HTR-8/SVneo (cell line): Measurements from ENCODE around the gene METAP1.
A peak's percentile ranks its signal among the peaks of the same experiment; 100 is the strongest.
"Not testable (repeated sequence)": the region's sequence is repeated elsewhere in the genome, so short reads cannot be mapped to it uniquely, and the experiment has no call there.

ENCODE experiments used
- DNase-seq: peaks from one replicate; pipeline ENCODE4 v3.0.0; 2011; ENCODE audit warnings: low spot score, mixed read lengths; ENCODE audit not compliant: insufficient read length
- FAIRE-seq: peaks from 2 replicates; lab custom pipeline; 2011; peaks lifted over from hg19 to GRCh38; lab: Jason Lieb, UNC

METAP1 gene

DNA sequence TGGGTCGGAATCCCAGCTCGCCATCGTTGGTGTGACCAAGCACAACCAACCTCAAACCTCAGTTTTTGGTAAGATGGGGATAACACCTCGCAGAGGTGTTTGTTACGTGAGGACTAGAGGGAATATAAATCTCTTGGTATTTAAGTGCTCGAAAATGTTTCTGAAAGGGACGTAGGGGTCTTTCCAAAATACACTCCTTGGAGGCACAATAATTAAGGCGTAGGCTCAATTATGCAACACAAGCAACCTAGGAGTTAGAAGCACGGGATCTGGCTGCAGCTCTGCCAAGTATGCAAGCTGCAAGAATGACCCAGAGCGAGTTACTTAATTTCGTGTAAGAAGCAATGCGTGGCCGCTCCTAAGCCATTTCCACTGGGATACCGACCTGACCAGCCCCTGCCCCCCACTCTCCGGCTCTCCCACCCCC lies 92.5 kb downstream of the METAP1 start:
- DNase-seq = peak; percentile 6
- FAIRE-seq = no peak

DNA sequence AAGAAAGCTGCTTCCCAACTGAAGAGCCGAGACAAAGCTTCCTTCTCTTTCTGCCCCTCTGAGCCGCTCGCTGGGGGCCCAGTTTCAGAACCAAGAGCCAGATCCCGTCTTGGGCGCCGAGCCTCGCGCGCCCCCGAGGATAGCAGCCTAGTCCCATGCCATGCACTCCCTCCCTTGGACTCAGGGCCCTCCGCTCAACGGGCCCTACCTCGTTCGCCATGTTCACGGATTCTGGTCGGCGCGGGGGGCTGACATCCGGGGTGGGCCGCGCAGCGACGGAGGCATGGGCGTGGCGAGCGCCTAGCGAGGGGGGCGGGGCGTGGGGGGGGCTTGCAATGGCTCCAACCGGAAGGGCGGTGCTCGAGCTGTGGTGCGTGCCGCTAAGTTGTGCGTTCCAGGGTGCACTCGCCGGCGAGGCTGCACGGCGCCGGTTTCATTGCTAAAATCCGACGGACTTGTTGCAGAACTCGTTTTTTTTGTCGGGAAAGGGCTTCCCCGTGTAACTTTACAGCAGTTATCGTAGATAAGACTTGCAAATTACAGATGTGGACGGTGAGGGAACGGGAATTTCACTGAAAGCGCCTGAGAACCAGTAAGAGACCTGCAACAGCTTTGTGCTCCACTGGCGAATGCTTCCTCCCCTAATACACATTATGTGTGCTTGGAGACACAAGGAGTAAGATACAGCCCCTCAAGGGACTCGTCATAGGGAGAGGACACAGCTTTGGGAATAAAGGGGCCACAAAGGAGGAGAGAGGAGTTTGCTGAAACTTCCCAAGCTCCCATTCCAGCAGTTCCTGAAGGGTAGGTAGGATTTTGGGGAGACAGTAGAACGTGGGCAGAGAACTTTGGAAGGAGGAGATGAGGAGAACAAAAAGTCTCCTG lies 93.2 kb downstream of the METAP1 start, which contains the start of gene ADH5:
Gene ADH5, minus strand, starts transcription at position 308 of the 885 bp plus-strand sequence. Its CDS starts 88 bp downstream, at position 220.
- FAIRE-seq (no peak), DNase-seq (peak; percentile 69)

DNA sequence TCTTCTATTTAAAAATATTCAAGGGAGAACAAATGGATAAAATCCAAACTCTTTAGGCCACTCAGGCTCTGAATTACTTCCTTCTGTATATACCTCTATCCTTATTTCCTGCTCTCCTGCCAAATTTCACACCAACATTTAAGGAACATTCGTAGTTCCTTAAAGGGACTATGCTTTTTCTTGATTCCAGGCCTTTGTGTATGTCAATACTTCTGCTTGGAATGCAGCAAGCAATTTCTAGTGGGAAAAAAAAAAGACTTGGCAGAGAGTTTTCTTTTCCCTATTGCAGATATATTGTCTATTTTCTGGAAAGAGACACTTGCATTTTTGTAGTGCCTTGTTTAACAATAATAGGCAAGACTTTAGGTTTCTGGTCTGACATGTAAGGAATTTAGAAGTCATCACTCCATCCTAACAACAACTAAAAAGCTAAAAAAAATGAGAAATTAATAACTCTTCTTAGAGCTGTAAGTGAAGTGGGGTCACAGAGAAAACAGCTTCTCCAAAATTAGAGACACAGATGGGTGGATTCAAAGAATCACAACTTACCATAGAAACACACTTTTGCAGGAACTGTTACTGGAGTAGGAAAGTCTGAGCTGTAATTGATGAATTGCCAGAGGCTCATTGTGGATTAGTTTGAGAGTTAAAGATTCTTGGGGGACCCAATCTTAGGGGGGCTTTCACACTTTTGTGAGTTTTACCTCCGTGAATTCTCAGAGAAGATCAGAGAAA lies 95.1 kb downstream of the METAP1 start:
- DNase-seq (no peak), FAIRE-seq (no peak)

DNA sequence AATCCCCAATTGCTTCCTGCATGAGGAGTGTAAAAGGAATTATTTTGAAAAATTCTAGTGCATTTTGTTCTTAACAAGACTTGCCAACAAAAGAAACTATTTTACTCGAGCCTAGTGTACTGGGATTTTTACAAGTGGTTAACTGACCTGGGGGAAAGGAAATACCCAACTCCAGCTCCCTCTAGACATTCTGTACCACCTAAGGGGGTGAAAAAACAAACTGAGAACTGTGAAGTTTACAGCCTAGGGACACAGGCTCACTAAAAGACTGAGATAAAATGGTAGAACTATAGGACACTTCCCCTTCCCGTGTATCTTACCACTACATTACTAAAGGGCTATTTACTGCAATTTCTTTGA lies 95.7 kb downstream of the METAP1 start:
- DNase-seq (no peak), FAIRE-seq (no peak)

DNA sequence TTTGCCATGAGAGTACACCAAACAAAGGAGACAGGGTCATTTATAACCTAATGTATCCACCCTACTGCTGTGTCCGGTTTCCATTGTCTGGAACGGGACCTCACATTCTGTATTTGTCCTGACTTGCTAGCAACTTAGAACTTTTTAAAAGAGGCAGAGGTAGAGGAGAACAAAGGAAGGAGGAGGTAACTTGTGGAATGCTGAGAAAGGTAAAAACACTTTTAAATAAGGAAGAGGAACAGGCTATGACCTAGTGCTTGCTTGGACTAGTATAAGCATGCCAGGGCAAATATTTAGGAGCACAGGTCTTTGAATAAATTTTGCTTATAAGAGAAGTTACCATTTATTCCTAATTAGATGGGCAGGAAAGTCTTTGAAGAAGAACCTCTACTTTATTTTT lies 96.3 kb downstream of the METAP1 start:
- not testable (repeated sequence) for DNase-seq, FAIRE-seq

DNA sequence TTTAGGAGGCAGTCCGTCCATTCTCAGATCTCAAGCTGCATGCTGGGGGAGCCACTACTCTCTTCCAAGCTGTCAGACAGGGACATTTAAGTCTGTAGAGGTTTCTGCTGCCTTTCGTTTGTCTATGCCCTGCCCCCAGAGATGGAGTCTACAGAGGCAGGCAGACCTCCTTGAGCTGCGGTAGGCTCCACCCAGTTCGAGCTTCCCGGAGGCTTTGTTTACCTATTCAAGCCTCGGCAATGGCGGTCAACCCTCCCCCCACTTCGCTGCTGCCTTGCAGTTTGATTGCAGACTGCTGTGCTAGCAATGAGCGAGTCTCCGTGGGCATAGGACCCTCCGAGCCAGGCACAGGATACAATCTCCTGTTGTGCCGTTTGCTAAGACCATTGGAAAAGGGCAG lies 103.8 kb downstream of the METAP1 start:
- FAIRE-seq = no peak
- no peak for DNase-seq

DNA sequence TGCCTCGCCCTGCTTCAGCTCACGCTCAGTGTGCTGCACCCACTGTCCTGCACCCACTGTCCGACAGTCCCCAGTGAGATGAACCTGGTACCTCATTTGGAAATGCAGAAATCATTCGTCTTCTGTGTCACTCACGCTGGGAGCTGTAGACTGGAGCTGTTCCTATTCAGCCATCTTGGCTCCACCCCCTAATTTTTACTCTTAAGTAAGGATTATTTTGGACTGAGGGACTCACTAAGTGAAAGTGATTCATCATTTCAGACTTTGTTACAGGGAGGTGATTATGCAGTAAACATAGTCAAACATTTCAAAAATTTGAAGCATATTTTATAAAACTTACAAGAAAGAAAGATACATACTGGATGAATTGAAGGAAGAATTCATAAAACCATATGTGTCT lies 104.3 kb downstream of the METAP1 start:
- not testable (repeated sequence) for FAIRE-seq, DNase-seq

DNA sequence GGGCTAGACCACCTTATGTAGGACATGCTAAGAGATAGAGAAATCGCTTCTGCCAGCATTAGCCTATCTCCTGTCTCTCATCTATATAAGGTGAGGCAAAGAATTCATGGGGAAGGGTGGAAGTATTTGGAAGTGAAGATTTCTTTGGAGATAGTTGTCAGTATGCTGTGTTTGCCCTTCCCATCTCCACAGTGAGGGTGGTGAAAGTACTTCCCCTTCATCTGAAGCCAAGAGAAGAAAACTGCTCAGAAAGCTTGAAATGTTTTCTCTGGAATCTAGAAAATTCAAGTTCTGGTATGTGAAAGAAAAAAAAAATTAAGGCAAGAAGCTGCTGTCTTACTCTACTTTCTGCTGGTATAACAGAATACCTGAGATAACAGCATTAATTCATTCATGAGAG lies 105.4 kb downstream of the METAP1 start:
- no peak for DNase-seq
- no peak for FAIRE-seq

DNA sequence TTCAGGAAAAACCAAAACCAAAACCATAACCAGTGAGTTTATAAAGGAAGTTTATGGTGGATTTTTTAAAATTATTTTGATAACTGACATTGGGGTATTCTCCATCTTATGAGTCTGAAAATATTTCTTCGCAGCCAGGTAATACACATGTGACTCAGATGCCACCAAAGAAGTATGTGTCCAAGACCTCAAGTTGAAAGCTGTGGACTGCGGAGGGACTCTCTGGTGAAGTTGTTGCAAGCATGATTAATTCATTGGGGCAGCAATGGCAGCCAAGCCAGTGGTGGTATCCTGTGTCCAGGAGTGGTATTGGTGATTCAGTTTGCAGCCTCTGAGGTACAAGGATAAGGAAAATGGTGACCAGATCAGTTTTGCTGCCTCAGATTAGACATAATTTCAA lies 107.1 kb downstream of the METAP1 start:
- FAIRE-seq (no peak), DNase-seq (no peak)

DNA sequence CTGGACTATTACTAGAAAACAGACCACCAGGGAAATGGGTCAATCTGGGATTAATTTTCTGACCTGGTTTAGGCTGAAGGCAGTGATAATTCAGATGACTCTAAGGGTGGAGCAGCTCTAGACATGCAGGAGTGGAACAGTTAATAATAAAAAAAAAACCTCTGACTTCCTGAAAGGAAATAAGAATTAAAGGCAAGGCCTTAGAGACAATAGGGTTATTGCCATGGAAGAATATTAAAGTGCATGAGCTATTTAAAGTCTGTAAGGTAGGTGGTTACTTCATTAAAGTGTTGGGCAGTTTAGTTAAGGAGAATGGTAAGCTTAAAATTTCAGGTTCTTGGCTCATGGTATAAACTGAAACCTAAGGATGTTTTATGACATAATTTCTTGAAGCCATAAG lies 107.6 kb downstream of the METAP1 start:
- DNase-seq (no peak), FAIRE-seq (no peak)

DNA sequence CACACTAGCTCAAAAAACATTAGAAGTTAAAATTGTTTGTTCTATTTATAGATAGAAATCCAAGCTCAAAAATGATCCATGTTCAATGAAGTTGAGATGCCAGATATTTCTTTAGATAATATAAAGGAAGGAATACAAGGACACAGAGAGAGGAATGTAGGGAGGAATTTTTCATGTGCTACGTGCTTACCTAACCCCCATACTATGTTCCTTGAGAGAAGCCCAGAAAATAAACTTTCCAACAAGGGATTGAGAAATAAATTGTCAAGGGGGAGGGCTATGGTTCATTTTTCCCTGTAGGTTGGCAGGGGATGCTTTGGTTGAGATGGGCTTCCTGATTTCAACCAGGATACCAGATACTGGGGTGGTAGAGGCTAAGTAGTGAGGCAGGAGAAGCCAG lies 108.6 kb downstream of the METAP1 start:
- no peak for FAIRE-seq
- DNase-seq = no peak

DNA sequence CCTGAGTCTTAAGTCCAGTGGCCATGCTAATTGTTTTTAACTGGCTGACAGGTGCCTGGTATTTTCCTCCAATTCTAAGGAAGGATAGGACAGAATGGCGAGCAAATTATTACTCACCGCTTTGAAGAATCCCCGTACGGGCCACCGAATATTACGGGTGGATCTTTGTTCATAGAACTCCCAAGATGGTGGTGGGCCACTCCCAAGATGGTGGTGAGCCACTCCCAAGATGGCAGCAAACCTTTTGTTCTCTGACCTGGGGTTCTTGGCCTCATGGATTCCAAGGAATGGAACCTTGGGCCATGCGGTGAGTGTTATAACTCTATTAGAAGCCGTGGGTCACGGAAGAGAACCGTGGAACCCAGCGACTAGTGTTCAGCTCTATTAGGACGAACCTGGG lies 113.8 kb downstream of the METAP1 start:
- not testable (repeated sequence) for FAIRE-seq

More for the DNA sequence above, 113.8 kb downstream of the METAP1 start:
- DNase-seq = not testable (repeated sequence)
